ENCODE measurements around the gene RBM4B.

DNA sequence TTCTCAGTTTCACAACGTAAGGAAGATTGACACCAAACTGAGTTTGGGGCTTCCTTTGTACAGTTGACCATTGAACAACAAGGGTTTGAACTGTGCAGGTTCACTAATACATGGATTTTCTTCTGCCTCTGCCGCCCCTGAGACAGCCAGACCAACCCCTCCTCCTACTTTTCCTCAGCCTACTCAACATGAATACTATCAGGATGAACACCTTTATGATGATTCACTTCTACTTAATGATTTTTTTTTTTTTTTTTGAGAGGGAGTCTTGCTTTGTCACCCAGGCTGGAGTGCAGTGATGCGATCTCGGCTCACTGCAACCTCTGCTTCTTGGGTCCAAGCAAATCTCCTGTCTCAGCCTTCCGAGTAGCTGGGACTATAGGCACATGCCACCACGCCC, 24.6 kb downstream of the RBM4B start:
- TF ChIP-seq, protein P1, sequence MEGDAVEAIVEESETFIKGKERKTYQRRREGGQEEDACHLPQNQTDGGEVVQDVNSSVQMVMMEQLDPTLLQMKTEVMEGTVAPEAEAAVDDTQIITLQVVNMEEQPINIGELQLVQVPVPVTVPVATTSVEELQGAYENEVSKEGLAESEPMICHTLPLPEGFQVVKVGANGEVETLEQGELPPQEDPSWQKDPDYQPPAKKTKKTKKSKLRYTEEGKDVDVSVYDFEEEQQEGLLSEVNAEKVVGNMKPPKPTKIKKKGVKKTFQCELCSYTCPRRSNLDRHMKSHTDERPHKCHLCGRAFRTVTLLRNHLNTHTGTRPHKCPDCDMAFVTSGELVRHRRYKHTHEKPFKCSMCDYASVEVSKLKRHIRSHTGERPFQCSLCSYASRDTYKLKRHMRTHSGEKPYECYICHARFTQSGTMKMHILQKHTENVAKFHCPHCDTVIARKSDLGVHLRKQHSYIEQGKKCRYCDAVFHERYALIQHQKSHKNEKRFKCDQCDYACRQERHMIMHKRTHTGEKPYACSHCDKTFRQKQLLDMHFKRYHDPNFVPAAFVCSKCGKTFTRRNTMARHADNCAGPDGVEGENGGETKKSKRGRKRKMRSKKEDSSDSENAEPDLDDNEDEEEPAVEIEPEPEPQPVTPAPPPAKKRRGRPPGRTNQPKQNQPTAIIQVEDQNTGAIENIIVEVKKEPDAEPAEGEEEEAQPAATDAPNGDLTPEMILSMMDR (IDR thresholded peaks at IDR 0.05): no peak
- TF ChIP-seq EP300 (IDR thresholded peaks at IDR 0.05) (no peak), POLR2AphosphoS5 (IDR thresholded peaks at IDR 0.05) (no peak)

Data from stomach (tissue), 4 donors.